GM15510 (cell line): ENCODE measurements around the gene SND1.

Source experiments
- POLR2A ChIP-seq: IDR thresholded peaks from 3 replicates; pipeline ENCODE4 v1.6.1; 2011; ENCODE audit warnings: borderline replicate concordance; ENCODE audit not compliant: insufficient read length; ENCODE audit errors: extremely low read depth

SND1 gene

GRCh38 chr7:127782654-127783559, 130.9 kb downstream of the SND1 start:
- TF ChIP-seq POLR2A, result no peak

- no peak for TF ChIP-seq POLR2A
These were observed 134.2 kb downstream of the SND1 start for GRCh38 chr7:127786184-127786583.

GRCh38 chr7:127789031-127789430, 137.0 kb downstream of the SND1 start:
- no peak for TF ChIP-seq POLR2A

- TF ChIP-seq POLR2A, result no peak
These were observed 139.6 kb downstream of the SND1 start for GRCh38 chr7:127791446-127792189.

- TF ChIP-seq POLR2A, result no peak
These were observed 140.7 kb downstream of the SND1 start for GRCh38 chr7:127792528-127793342.

- no peak for TF ChIP-seq POLR2A
These were observed 141.6 kb downstream of the SND1 start for GRCh38 chr7:127793582-127793981.

- TF ChIP-seq POLR2A, result no peak
These were observed 142.1 kb downstream of the SND1 start for GRCh38 chr7:127794136-127794535.

- no peak for TF ChIP-seq POLR2A
These were observed 142.6 kb downstream of the SND1 start for GRCh38 chr7:127794551-127794950.

GRCh38 chr7:127798023-127798422, 146.0 kb downstream of the SND1 start:
- TF ChIP-seq POLR2A, result no peak

GRCh38 chr7:127798769-127799372, 146.9 kb downstream of the SND1 start:
- no peak for TF ChIP-seq POLR2A

GRCh38 chr7:127799535-127800305, 147.7 kb downstream of the SND1 start:
- TF ChIP-seq POLR2A, result no peak

- no peak for TF ChIP-seq POLR2A
These were observed 150.9 kb downstream of the SND1 start for GRCh38 chr7:127802845-127803244.

- no peak for TF ChIP-seq POLR2A
These were observed 151.6 kb downstream of the SND1 start for GRCh38 chr7:127803626-127804025.

- no peak for TF ChIP-seq POLR2A
These were observed 155.3 kb downstream of the SND1 start for GRCh38 chr7:127807340-127807739.
